Stimulated activated CD8-positive, alpha-beta memory T cell treated with anti-CD3 and anti-CD28 coated beads, Interleukin-15, amount 100 ng/mL, for 48 hours (primary cell): ENCODE data around the gene HIGD2B.
"Not testable (repeated sequence)": the region's sequence is repeated elsewhere in the genome, so short reads cannot be mapped to it uniquely, and the experiment has no call there.

Experiments
- DNase-seq, 2 donors: peaks; one replicate each; pipeline ENCODE4 v3.0.0-alpha.2; 2020; ENCODE audit warnings: low read depth in 2 of 2

HIGD2B gene

GRCh38 chr15:72685925-72686794 lies at the start of gene HIGD2B, which contains the start of gene BBS4:
Gene HIGD2B, minus strand, starts transcription at chr15:72686182. Its CDS starts 9,808 bp downstream, at chr15:72676374.
Gene BBS4, plus strand, starts transcription at chr15:72686207. Its CDS starts 21 bp downstream, at chr15:72686228.
- peak; percentile 83 for DNase-seq

GRCh38 chr15:72735111-72735510 lies 49.1 kb upstream of the HIGD2B start:
- DNase-seq, result no peak

GRCh38 chr15:72733941-72734738 lies 48.2 kb upstream of the HIGD2B start:
- no peak for DNase-seq

GRCh38 chr15:72732516-72732915 lies 46.5 kb upstream of the HIGD2B start:
- DNase-seq, result no peak

- DNase-seq, result no peak
Observed at GRCh38 chr15:72732086-72732485, 46.1 kb upstream of the HIGD2B start.

- DNase-seq, result no peak
Observed at GRCh38 chr15:72728821-72729220, 42.8 kb upstream of the HIGD2B start.

- not testable (repeated sequence) for DNase-seq
Observed at GRCh38 chr15:72728249-72728648, 42.3 kb upstream of the HIGD2B start.

- no peak for DNase-seq
Observed at GRCh38 chr15:72727154-72727553, 41.2 kb upstream of the HIGD2B start.

- DNase-seq, result not testable (repeated sequence)
Observed at GRCh38 chr15:72725851-72726250, 39.9 kb upstream of the HIGD2B start.

- DNase-seq, result no peak
Observed at GRCh38 chr15:72725446-72725845, 39.5 kb upstream of the HIGD2B start.

- DNase-seq, result no peak
Observed at GRCh38 chr15:72724028-72724427, 38.0 kb upstream of the HIGD2B start.

GRCh38 chr15:72722071-72722696 lies 36.2 kb upstream of the HIGD2B start:
- peak; percentile 25 for DNase-seq

GRCh38 chr15:72708551-72709303 lies 22.7 kb upstream of the HIGD2B start:
- not testable (repeated sequence) for DNase-seq

- no peak for DNase-seq
Observed at GRCh38 chr15:72706266-72706665, 20.3 kb upstream of the HIGD2B start.

GRCh38 chr15:72700076-72700475 lies 14.1 kb upstream of the HIGD2B start:
- DNase-seq, result no peak

- DNase-seq, result no peak
Observed at GRCh38 chr15:72698938-72699337, 13.0 kb upstream of the HIGD2B start.

- DNase-seq, result no peak
Observed at GRCh38 chr15:72690938-72691337, 5.0 kb upstream of the HIGD2B start.

- no peak for DNase-seq
Observed at GRCh38 chr15:72688697-72689096, 2.7 kb upstream of the HIGD2B start.

- DNase-seq, result no peak
Observed at GRCh38 chr15:72685301-72685924, 569 bp downstream of the HIGD2B start.

GRCh38 chr15:72682772-72683171 lies 3.2 kb downstream of the HIGD2B start:
- no peak for DNase-seq

- DNase-seq, result no peak
Observed at GRCh38 chr15:72680931-72681330, 5.1 kb downstream of the HIGD2B start.
